ENCODE results near the gene BRAT1.

GRCh38 chr7:2585446-2585845 is 30.1 kb upstream of the BRAT1 start:
- TF ChIP-seq POLR2A (IDR thresholded peaks at IDR 0.05), result no peak
- TF ChIP-seq CTCF (IDR thresholded peaks at IDR 0.05), result no peak
